Measurements from ENCODE around the gene RNU5D-1. TPM values are rescaled to one million over a fixed set of nuclear protein-coding genes. Genes with fewer than 3 reads are reported as not detected.
A peak's percentile ranks its signal among the peaks of the same experiment; 100 is the strongest.
"Not testable (repeated sequence)": the region's sequence is repeated elsewhere in the genome, so short reads cannot be mapped to it uniquely, and the experiment has no call there.

RNU5D-1 gene
- total RNA-seq, result not detected

GRCh38 chr1:44730741-44731512 is at the start of gene RNU5D-1:
Gene RNU5D-1, minus strand, starts transcription at chr1:44731170.
- Mint-ChIP-seq H3K4me3 (peak within 1 kb of the TSS; percentile 68), H3K27ac (peak within 1 kb of the TSS; percentile 100), H3K36me3 (ENCODE audit: low read depth) (peaks cover 14% of the 10 kb centered on the region), H3K27me3 (no peaks in the 10 kb centered on the region), H3K9me3 (no peaks in the 10 kb centered on the region), H3K4me1 (peaks cover 14% of the 10 kb centered on the region)
- peak; percentile 86 for ATAC-seq (replicated peaks)

DNA sequence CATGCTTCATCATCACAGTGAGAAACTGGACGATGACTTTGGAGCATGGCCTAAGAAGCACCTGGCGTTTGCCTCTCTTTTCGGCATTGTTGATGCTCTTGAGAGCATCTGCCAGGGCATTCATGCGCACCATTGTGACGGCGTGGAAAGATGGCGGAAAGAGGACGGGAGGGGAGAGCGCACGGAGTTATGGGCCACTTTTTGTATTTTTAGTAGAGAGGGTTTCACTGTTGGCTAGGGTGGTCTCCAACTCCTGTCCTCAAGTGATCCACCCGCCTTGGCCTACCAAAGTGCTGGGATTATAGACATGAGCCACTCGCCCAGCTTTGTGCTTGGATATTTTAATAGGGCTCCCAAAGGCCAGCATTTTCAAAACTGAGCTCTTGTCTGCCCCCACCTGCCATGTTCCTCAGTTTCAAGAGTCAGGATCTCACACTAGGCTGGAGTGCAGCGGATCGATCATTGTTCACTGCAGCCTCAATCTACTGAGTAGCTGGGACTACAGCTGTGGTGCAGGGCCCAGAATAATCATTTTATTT is 49.7 kb upstream of the RNU5D-1 start:
- no peak for ATAC-seq (replicated peaks)
- H3K9me3 Mint-ChIP-seq, result no peaks in the 10 kb centered on the region
- H3K27me3 Mint-ChIP-seq, result no peaks in the 10 kb centered on the region
- H3K36me3 Mint-ChIP-seq (ENCODE audit: low read depth), result peaks cover 72% of the 10 kb centered on the region
- H3K4me3 Mint-ChIP-seq, result no peak overlapping the region
- peaks cover 50% of the 10 kb centered on the region for H3K4me1 Mint-ChIP-seq
- no peak overlapping the region for H3K27ac Mint-ChIP-seq

DNA sequence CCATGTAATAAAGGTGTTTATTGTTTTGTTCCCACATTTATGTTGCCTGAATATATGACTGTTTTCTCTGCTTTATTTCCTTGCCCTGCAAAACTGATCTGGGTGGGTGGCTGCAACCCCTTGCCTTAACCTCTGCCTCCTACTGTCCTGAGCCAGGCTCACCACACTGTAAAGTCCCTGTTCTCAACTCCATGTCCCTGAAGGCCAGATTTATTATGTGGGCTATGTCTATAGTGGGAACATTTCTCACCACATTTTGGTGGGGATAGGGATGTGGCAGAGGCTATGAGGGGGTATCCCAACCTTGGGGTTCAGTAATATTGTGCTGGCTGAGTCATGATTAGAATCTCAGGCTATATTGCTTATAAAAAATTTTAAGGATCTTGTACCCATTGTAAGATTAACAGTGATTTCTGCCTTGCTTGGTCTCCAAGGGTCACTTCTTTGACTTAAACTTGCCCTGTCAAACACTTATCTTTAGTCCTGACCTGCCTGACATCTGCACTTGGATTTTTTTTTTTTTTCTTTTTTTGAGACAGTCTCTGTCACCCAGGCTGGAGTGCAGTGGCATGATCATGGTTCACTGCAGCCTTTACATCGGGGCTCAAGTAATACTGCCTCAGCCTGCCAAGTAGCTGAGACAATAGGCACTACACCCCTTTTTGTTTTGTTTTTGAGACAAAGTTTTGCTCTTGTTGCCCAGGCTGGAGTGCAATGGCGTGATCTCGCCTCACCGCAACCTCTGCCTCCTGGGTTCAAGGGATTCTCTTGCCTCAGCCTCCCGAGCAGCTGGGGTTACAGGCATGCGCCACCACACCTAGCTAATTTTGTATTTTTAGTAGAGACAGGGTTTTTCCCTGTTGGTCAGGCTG is 48.0 kb upstream of the RNU5D-1 start:
- Mint-ChIP-seq H3K9me3 (no peaks in the 10 kb centered on the region), H3K4me3 (peak overlapping the region; percentile 98), H3K36me3 (ENCODE audit: low read depth) (peaks cover 84% of the 10 kb centered on the region), H3K4me1 (peaks cover 47% of the 10 kb centered on the region), H3K27ac (peak overlapping the region; percentile 83), H3K27me3 (no peaks in the 10 kb centered on the region)
- ATAC-seq (replicated peaks), result no peak

DNA sequence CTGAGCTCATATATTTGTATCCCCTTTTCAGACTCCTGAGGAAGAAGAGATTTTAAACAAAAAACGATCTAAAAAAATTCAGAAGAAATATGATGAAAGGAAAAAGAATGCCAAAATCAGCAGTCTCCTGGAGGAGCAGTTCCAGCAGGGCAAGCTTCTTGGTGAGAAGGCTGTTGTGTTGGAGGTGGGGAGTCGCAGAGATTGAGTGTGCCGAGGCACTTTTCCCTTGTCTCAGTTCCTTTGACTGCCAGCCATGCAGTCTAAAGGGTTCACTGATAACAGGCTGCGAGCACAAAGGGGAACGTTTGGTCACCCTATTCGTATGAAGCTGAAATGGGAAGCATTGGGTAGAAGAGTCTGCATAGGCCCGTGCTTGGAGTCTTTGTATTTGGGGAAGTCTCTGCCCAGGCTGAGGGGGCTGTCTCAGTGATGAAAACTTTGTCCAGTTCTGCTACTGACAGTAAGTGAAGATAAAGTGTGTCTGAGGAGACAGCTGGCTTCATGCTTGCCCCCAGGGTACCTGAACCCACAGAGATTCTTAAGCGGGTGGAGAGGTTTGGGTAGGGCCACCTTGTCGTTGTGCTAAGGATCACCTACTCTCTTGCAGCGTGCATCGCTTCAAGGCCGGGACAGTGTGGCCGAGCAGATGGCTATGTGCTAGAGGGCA is 47.1 kb upstream of the RNU5D-1 start:
- Mint-ChIP-seq H3K4me1 (peaks cover 42% of the 10 kb centered on the region), H3K9me3 (no peaks in the 10 kb centered on the region), H3K27ac (peak overlapping the region; percentile 98), H3K27me3 (no peaks in the 10 kb centered on the region), H3K36me3 (ENCODE audit: low read depth) (peaks cover 87% of the 10 kb centered on the region), H3K4me3 (peak overlapping the region; percentile 98)
- no peak for ATAC-seq (replicated peaks)

- Mint-ChIP-seq H3K4me1 (peaks cover 42% of the 10 kb centered on the region), H3K36me3 (ENCODE audit: low read depth) (peaks cover 83% of the 10 kb centered on the region), H3K4me3 (peak overlapping the region; percentile 98), H3K27me3 (no peaks in the 10 kb centered on the region), H3K9me3 (no peaks in the 10 kb centered on the region), H3K27ac (peak overlapping the region; percentile 98)
- no peak for ATAC-seq (replicated peaks)
Measured at GRCh38 chr1:44777547-44777946, 46.6 kb upstream of the RNU5D-1 start.

DNA sequence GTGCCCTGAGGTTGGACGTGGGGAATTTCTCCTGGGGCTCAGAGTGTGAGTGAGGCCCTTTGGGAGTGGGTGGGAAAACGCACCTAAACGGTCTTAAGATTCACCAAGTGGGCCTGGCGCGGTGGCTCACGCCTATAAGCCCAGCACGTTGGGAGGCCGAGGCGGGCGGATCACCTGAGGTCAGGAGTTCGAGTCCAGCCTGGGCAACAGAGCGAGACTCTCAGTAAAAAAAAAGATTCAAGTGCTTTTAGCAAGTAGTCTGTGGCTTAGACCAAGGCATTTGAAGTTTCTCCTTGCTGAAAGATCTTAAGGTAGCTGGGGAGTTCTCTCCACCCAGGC is 45.7 kb upstream of the RNU5D-1 start:
- H3K4me1 Mint-ChIP-seq, result peaks cover 41% of the 10 kb centered on the region
- H3K27ac Mint-ChIP-seq, result peak overlapping the region; percentile 98
- H3K27me3 Mint-ChIP-seq, result no peaks in the 10 kb centered on the region
- peak overlapping the region; percentile 98 for H3K4me3 Mint-ChIP-seq
- H3K36me3 Mint-ChIP-seq (ENCODE audit: low read depth), result peaks cover 75% of the 10 kb centered on the region
- H3K9me3 Mint-ChIP-seq, result no peaks in the 10 kb centered on the region
- peak; percentile 3 for ATAC-seq (replicated peaks)

- Mint-ChIP-seq H3K27ac (peak overlapping the region; percentile 98), H3K36me3 (ENCODE audit: low read depth) (peaks cover 70% of the 10 kb centered on the region), H3K9me3 (no peaks in the 10 kb centered on the region), H3K27me3 (no peaks in the 10 kb centered on the region), H3K4me3 (peak overlapping the region; percentile 98), H3K4me1 (peaks cover 35% of the 10 kb centered on the region)
- ATAC-seq (replicated peaks), result peak; percentile 43
Measured at GRCh38 chr1:44775930-44776729, 45.2 kb upstream of the RNU5D-1 start.

GRCh38 chr1:44775078-44775929 is 44.3 kb upstream of the RNU5D-1 start, which contains the start of gene RPS8:
Gene RPS8, plus strand, starts transcription at chr1:44775540. Its CDS starts 57 bp downstream, at chr1:44775597.
- Mint-ChIP-seq H3K27me3 (no peaks in the 10 kb centered on the region), H3K4me1 (peaks cover 33% of the 10 kb centered on the region), H3K4me3 (peak within 1 kb of the TSS; percentile 98), H3K9me3 (no peaks in the 10 kb centered on the region), H3K36me3 (ENCODE audit: low read depth) (peaks cover 62% of the 10 kb centered on the region), H3K27ac (peak within 1 kb of the TSS; percentile 98)
- peak; percentile 87 for ATAC-seq (replicated peaks)

DNA sequence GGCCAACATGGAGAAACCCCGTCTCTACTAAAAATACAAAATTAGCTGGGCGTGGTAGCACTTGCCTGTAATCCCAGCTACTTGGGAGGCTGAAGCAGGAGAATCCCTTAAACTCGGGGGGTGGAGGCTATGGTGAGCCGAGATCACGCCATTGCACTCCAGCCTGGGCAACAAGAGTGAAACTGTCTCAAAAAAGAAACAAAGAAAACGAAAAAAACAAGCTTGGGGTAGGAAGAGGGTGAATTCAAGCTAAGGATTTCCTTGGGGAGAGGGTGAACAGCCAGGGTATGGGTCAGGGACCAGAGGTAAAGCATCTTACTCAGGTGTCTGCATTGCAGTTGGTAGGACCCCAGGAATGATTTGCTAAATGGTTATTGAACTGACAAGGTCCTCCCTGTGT is 35.5 kb upstream of the RNU5D-1 start:
- not testable (repeated sequence) for ATAC-seq (replicated peaks); H3K4me1 Mint-ChIP-seq; H3K27ac Mint-ChIP-seq; H3K9me3 Mint-ChIP-seq; H3K27me3 Mint-ChIP-seq; H3K4me3 Mint-ChIP-seq
- peaks cover 32% of the 10 kb centered on the region for H3K36me3 Mint-ChIP-seq (ENCODE audit: low read depth)

GRCh38 chr1:44760876-44761275 is 29.9 kb upstream of the RNU5D-1 start:
- H3K36me3 Mint-ChIP-seq (ENCODE audit: low read depth), result peaks cover 79% of the 10 kb centered on the region
- no peak overlapping the region for H3K27ac Mint-ChIP-seq
- H3K9me3 Mint-ChIP-seq, result no peaks in the 10 kb centered on the region
- no peak for ATAC-seq (replicated peaks)
- peaks cover 4% of the 10 kb centered on the region for H3K4me1 Mint-ChIP-seq
- H3K4me3 Mint-ChIP-seq, result no peak overlapping the region
- H3K27me3 Mint-ChIP-seq, result no peaks in the 10 kb centered on the region

- H3K36me3 Mint-ChIP-seq (ENCODE audit: low read depth), result peaks cover 90% of the 10 kb centered on the region
- H3K27ac Mint-ChIP-seq, result no peak overlapping the region
- H3K4me1 Mint-ChIP-seq, result peaks cover 4% of the 10 kb centered on the region
- no peaks in the 10 kb centered on the region for H3K9me3 Mint-ChIP-seq
- ATAC-seq (replicated peaks), result no peak
- H3K27me3 Mint-ChIP-seq, result no peaks in the 10 kb centered on the region
- H3K4me3 Mint-ChIP-seq, result no peak overlapping the region
Measured at GRCh38 chr1:44759077-44759476, 28.1 kb upstream of the RNU5D-1 start.

- Mint-ChIP-seq H3K27me3 (no peaks in the 10 kb centered on the region), H3K27ac (no peak overlapping the region), H3K36me3 (ENCODE audit: low read depth) (peaks cover 92% of the 10 kb centered on the region), H3K4me1 (no peaks in the 10 kb centered on the region), H3K4me3 (no peak overlapping the region), H3K9me3 (no peaks in the 10 kb centered on the region)
- ATAC-seq (replicated peaks), result no peak
Measured at GRCh38 chr1:44757420-44757819, 26.4 kb upstream of the RNU5D-1 start.

DNA sequence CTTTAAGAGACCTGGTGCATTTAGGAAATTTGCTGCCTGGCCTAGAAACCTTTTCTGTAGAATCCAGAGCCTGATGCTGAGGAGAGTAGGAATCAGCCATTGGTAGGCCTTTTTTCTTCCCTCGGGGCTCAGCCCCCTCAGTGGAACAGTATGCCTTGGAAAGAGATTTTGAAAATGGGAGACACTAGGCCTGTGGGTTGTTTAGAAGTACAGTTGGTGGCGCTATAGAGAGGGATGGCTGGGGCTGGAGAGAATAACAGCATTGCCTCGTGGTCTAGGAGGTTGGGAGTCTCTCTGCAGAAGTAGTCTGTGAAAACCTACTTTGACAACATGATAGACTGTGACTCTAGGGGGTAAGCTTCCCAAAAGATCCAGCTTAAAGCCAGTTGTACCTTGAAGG is 16.9 kb upstream of the RNU5D-1 start:
- H3K9me3 Mint-ChIP-seq, result no peaks in the 10 kb centered on the region
- H3K4me1 Mint-ChIP-seq, result peaks cover 4% of the 10 kb centered on the region
- H3K4me3 Mint-ChIP-seq, result no peak overlapping the region
- peaks cover 70% of the 10 kb centered on the region for H3K36me3 Mint-ChIP-seq (ENCODE audit: low read depth)
- no peaks in the 10 kb centered on the region for H3K27me3 Mint-ChIP-seq
- no peak for ATAC-seq (replicated peaks)
- H3K27ac Mint-ChIP-seq, result no peak overlapping the region

Data from activated T-helper 17 cell treated with anti-CD3 and anti-CD28 coated beads, Interleukin-2, amount 50 U/mL, for 72 hours (primary cell).